HepG2 (cell line): ENCODE measurements around the gene NPB. TPM values are rescaled to one million over a fixed set of nuclear protein-coding genes. Genes with fewer than 3 reads are reported as not detected.
A peak's percentile ranks its signal among the peaks of the same experiment; 100 is the strongest.

Source experiments
- ATAC-seq: fragments of 200-7000 bp; cut with Tn5 transposase; 3 replicates; pipeline ENCODE4 v1.9.1; 2020; ENCODE audit warnings: mild to moderate bottlenecking, moderate library complexity
- BruUV-seq: library from RNA; stranded (reverse); fragments of 400-500 nt; replicated peaks from 2 replicates; lab custom pipeline; 2021; lab: Mats Ljungman, UMichigan
- CTCF ChIA-PET: fragments of 300-600 bp; formaldehyde crosslinking; extraction: SDS; loops from one replicate; lab custom pipeline; 2021; ENCODE audit warnings: low total read pairs, inconsistent platforms, low intra/inter-chr PET ratio; lab: Yijun Ruan, JAX
- POLR2A ChIA-PET: fragments of 350-600 bp; sonication (Branson Sonifier 250); formaldehyde crosslinking; loops from one replicate; lab custom pipeline; 2020; ENCODE audit warnings: antibody characterized with exemption, inconsistent platforms; lab: Yijun Ruan, JAX
- DNase-seq: peaks from one replicate; pipeline ENCODE4 v3.0.0-alpha.2; 2015; ENCODE audit warnings: low spot score
- FAIRE-seq: peaks from 3 replicates; lab custom pipeline; 2011; peaks lifted over from hg19 to GRCh38; lab: Jason Lieb, UNC
- H2AFZ ChIP-seq: one replicate; pipeline ENCODE4 v1.6.1; 2011; ENCODE audit warnings: low read length, inconsistent platforms
- H3K27ac ChIP-seq: fragments of 300-600 bp; 3 replicates; pipeline ENCODE4 v1.8.0; 2011; ENCODE audit warnings: mixed run types, mild to moderate bottlenecking, mixed read lengths, low read length, inconsistent platforms; ENCODE audit not compliant: insufficient read depth; ENCODE audit errors: extremely low read length
- H3K27me3 ChIP-seq, 2 experiments: fragments of 200-600 bp in 1 of 2; 2 replicates in 1 of 2; 3 replicates in 1 of 2; pipeline versions ENCODE4 v1.6.0 to v1.8.0; 2011; ENCODE audit warnings: low read length in 2 of 2, mild to moderate bottlenecking in 2 of 2, moderate library complexity in 2 of 2, inconsistent platforms in 1 of 2; ENCODE audit not compliant: insufficient read depth in 2 of 2, control insufficient read depth in 1 of 2
- H3K36me3 ChIP-seq, 2 experiments: fragments of 200-600 bp in 1 of 2; replicated peaks in 1 of 2; 2 replicates in 1 of 2; 3 replicates in 1 of 2; pipeline versions ENCODE4 v1.5.1 to v1.8.0; 2011; ENCODE audit warnings: low read length in 2 of 2, inconsistent platforms in 1 of 2; ENCODE audit not compliant: insufficient read depth in 2 of 2, control insufficient read depth in 1 of 2
- H3K4me1 ChIP-seq: 2 replicates; pipeline ENCODE4 v1.5.1; 2012; ENCODE audit warnings: low read length, inconsistent platforms; ENCODE audit not compliant: insufficient read depth
- H3K4me2 ChIP-seq: 2 replicates; pipeline ENCODE4 v1.6.0; 2011; ENCODE audit warnings: low read depth, low read length, inconsistent platforms
- H3K4me3 ChIP-seq, 3 experiments: fragments of 200-600 bp in 1 of 3; sonication (generic), shearing (Covaris generic) in 1 of 3; replicated peaks in 1 of 3; 2 replicates each; pipeline ENCODE4 v1.5.1; 2011 to 2016; ENCODE audit warnings: low read length in 3 of 3, inconsistent platforms in 2 of 3, low read depth in 2 of 3, mild to moderate bottlenecking in 2 of 3, control low read depth in 1 of 3, mixed read lengths in 1 of 3; ENCODE audit not compliant: insufficient read depth in 1 of 3
- H3K79me2 ChIP-seq: one replicate; pipeline ENCODE4 v1.6.1; 2011; ENCODE audit warnings: low read length, inconsistent platforms; ENCODE audit not compliant: insufficient read depth
- H3K9ac ChIP-seq: 2 replicates; pipeline ENCODE4 v1.6.0; 2011; ENCODE audit warnings: mild to moderate bottlenecking, low read depth, low read length, inconsistent platforms; ENCODE audit not compliant: insufficient read depth
- H3K9me3 ChIP-seq: 2 replicates; pipeline ENCODE4 v1.5.1; 2012; ENCODE audit warnings: mild to moderate bottlenecking, low read length
- H4K20me1 ChIP-seq: 2 replicates; pipeline ENCODE4 v1.6.0; 2011; ENCODE audit warnings: inconsistent platforms, mild to moderate bottlenecking, low read length, moderate library complexity; ENCODE audit not compliant: insufficient read depth
- CREBL2 ChIP-seq: sonication (generic); formaldehyde crosslinking; IDR thresholded peaks from 2 replicates; pipeline ENCODE4 v1.8.1; 2023; ENCODE audit warnings: missing genetic modification reagents, mild to moderate bottlenecking, borderline replicate concordance
- CREM ChIP-seq, 2 experiments: sonication (generic) in 1 of 2; formaldehyde crosslinking in 1 of 2; IDR thresholded peaks; 2 replicates each; pipeline versions ENCODE4 v1.4.0 to v1.6.1; 2016 to 2020; ENCODE audit warnings: antibody characterized with exemption in 1 of 2, mild to moderate bottlenecking in 1 of 2, missing genetic modification reagents in 1 of 2
- MED8 ChIP-seq: sonication (generic); formaldehyde crosslinking; IDR thresholded peaks from 2 replicates; pipeline ENCODE4 v1.8.1; 2023; ENCODE audit warnings: mild to moderate bottlenecking, missing genetic modification reagents; ENCODE audit not compliant: insufficient replicate concordance
- NRL ChIP-seq: sonication (generic); formaldehyde crosslinking; IDR thresholded peaks from 2 replicates; pipeline ENCODE4 v1.5.0; 2020; ENCODE audit warnings: missing genetic modification reagents, mild to moderate bottlenecking, moderate library complexity, borderline replicate concordance
- PREB ChIP-seq: sonication (generic); formaldehyde crosslinking; IDR thresholded peaks from 2 replicates; pipeline ENCODE4 v1.4.0; 2020; ENCODE audit warnings: missing genetic modification reagents
- RBAK ChIP-seq: sonication (generic); formaldehyde crosslinking; IDR thresholded peaks from 2 replicates; pipeline ENCODE4 v1.5.1; 2020; ENCODE audit warnings: mild to moderate bottlenecking, missing genetic modification reagents
- SRF ChIP-seq: IDR thresholded peaks from 2 replicates; pipeline ENCODE4 v1.6.1; 2011; ENCODE audit warnings: mild to moderate bottlenecking, low read depth, low read length, moderate library complexity
- UBTF ChIP-seq: sonication (generic); formaldehyde crosslinking; IDR thresholded peaks from 2 replicates; pipeline ENCODE4 v1.4.0; 2020; ENCODE audit warnings: mild to moderate bottlenecking, missing genetic modification reagents
- ZBTB8A ChIP-seq: sonication (generic); formaldehyde crosslinking; IDR thresholded peaks from 2 replicates; pipeline ENCODE4 v1.4.0; 2020; ENCODE audit warnings: mild to moderate bottlenecking, low read depth, missing genetic modification reagents, borderline replicate concordance
- ZNF441 ChIP-seq: sonication (generic); formaldehyde crosslinking; IDR thresholded peaks from 2 replicates; pipeline ENCODE4 v1.7.0; 2021; ENCODE audit warnings: missing genetic modification reagents, borderline replicate concordance
- ZNF720 ChIP-seq: sonication (generic); formaldehyde crosslinking; IDR thresholded peaks from 2 replicates; pipeline ENCODE4 v1.4.0; 2020; ENCODE audit warnings: missing genetic modification reagents
- WGBS: methylation state at CpG from one replicate; pipeline ENCODE4 v1.1.6; 2017; ENCODE audit warnings: low lambda C conversion rate; 5-methylcytosine and 5-hydroxymethylcytosine counted together
- in situ Hi-C: cut with HindIII; loops from 2 replicates; pipeline ENCODE4 v1.10.0; 2017; ENCODE audit warnings: low pct_unique_long_range_greater_than_20kb; ENCODE audit not compliant: extremely low pct_ligation_motif_present
- intact Hi-C: fragments of 100-400 bp; cut with micrococcal nuclease; formaldehyde crosslinking; loops from one replicate; pipeline ENCODE4 v1.10.0; 2022; ENCODE audit not compliant: unreplicated experiment
- polyA plus RNA-seq, 8 experiments: library from polyadenylated mRNA; depleted of rRNA in 3 of 8; stranded (reverse) in 7 of 8; unstranded in 1 of 8; fragments of >200 nt; fragmentation: Illumina TruSeq in 4 of 8; extraction: Trizol in 4 of 8; gene quantifications; 2 replicates each; pipeline versions ENCODE4 v1.2.1 to v1.2.3, GENCODE V29; 2011 to 2016; ENCODE audit warnings: low read depth in 4 of 8, missing spikeins in 1 of 8, mixed read lengths in 1 of 8; ENCODE audit not compliant: insufficient read depth in 1 of 8
- total RNA-seq, 5 experiments: library from RNA; depleted of rRNA; stranded (reverse); fragments of >200 nt; fragmentation: Illumina TruSeq; extraction: Trizol; gene quantifications; 2 replicates each; pipeline ENCODE4 v1.2.3, GENCODE V29; 2016; ENCODE audit warnings: low read depth in 1 of 5
- TF ChIP-seq, protein P1 (sequence below): sonication (generic); formaldehyde crosslinking; IDR thresholded peaks from 2 replicates; pipeline ENCODE4 v1.4.0; 2020; ENCODE audit warnings: missing genetic modification reagents, mild to moderate bottlenecking, borderline replicate concordance

NPB gene
- total and polyA plus RNA-seq, 2 of the 13 experiments (the other 11 are each of a cell fraction or from before 2014, with no cell fraction given), result 0.11 to 0.93 TPM

- Histone ChIP-seq H3K4me2 (peak within 1 kb of the TSS; percentile 94), H2AFZ (no peak within 1 kb of the TSS), H3K4me1 (peaks cover 27% of the 10 kb centered on the region), H3K79me2 (peaks cover 45% of the 10 kb centered on the region), H3K27ac (peak within 1 kb of the TSS; percentile 46), H3K9ac (peak within 1 kb of the TSS; percentile 82), H3K27me3 (no peaks in the 10 kb centered on the region), H3K36me3 (peaks cover 44 to 63% of the 10 kb centered on the region in 2 experiments), H4K20me1 (no peaks in the 10 kb centered on the region; the same call in 1 of the 2 replicates), H3K4me3 (peak within 1 kb of the TSS; percentile 87 to 94 (median 93)), H3K9me3 (no peaks in the 10 kb centered on the region)
- intact Hi-C loops, result no loop called here
- no TSS peak for BruUV-seq
- in situ Hi-C loops, result no loop called here
- CTCF ChIA-PET, result no interaction called here
- POLR2A ChIA-PET, result interaction anchor here (0.9 to 2.8 kb wide), 16 partner anchors 9 to 120 kb away, joined by 3 to 49 read pairs (median 4); partner anchors contain the start of genes ALYREF, ANAPC11, CENPX and DCXR
- WGBS, result under 1% methylated on average over 32 of the region's 94 CpGs
- no peak for FAIRE-seq
- DNase-seq, result peak; percentile 72
- peak; percentile 67 for ATAC-seq
- TF ChIP-seq RBAK (CRISPR knock-in tag) (no peak), CREBL2 (CRISPR knock-in tag) (no peak; the same call in 1 of the 2 replicates), ZBTB8A (CRISPR knock-in tag) (no peak), NRL (CRISPR knock-in tag) (no peak), MED8 (CRISPR knock-in tag) (no peak), ZNF720 (CRISPR knock-in tag) (no peak), UBTF (peak; percentile 78; the same call in 1 of the 2 replicates), ZNF441 (peak; percentile 56; the same call in 1 of the 2 replicates), PREB (CRISPR knock-in tag) (no peak), SRF (no peak), CREM (IDR thresholded peaks at IDR 0.05) (no peak), CREM (CRISPR knock-in tag; IDR thresholded peaks at IDR 0.05) (no peak)
- TF ChIP-seq, protein P1, sequence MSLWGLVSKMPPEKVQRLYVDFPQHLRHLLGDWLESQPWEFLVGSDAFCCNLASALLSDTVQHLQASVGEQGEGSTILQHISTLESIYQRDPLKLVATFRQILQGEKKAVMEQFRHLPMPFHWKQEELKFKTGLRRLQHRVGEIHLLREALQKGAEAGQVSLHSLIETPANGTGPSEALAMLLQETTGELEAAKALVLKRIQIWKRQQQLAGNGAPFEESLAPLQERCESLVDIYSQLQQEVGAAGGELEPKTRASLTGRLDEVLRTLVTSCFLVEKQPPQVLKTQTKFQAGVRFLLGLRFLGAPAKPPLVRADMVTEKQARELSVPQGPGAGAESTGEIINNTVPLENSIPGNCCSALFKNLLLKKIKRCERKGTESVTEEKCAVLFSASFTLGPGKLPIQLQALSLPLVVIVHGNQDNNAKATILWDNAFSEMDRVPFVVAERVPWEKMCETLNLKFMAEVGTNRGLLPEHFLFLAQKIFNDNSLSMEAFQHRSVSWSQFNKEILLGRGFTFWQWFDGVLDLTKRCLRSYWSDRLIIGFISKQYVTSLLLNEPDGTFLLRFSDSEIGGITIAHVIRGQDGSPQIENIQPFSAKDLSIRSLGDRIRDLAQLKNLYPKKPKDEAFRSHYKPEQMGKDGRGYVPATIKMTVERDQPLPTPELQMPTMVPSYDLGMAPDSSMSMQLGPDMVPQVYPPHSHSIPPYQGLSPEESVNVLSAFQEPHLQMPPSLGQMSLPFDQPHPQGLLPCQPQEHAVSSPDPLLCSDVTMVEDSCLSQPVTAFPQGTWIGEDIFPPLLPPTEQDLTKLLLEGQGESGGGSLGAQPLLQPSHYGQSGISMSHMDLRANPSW (CRISPR knock-in tag), result no peak
Measured at GRCh38 chr17:81917565-81918332, 15.7 kb downstream of the NPB start, which contains the start of gene SIRT7. Gene SIRT7, minus strand, starts transcription at chr17:81918176. Its CDS starts 45 bp downstream, at chr17:81918131.
